SJCRH30 (cell line): ENCODE measurements around the gene CNIH3. TPM values are rescaled to one million over a fixed set of nuclear protein-coding genes. Genes with fewer than 3 reads are reported as not detected.

Experiments
- DNase-seq, 2 experiments: peaks; one replicate each; pipeline ENCODE4 v3.0.0-alpha.2; 2015 to 2020
- H3K27ac ChIP-seq: fragments of 250-450 bp; sonication (Bioruptor Pico); 2 replicates; pipeline ENCODE4 v1.5.1; 2020; ENCODE audit warnings: mild to moderate bottlenecking, moderate library complexity
- H3K27me3 ChIP-seq: fragments of 250-450 bp; sonication (Bioruptor Pico); 2 replicates; pipeline ENCODE4 v1.5.1; 2020; ENCODE audit warnings: mild to moderate bottlenecking, moderate library complexity
- H3K36me3 ChIP-seq: fragments of 250-450 bp; sonication (Bioruptor Pico); 2 replicates; pipeline ENCODE4 v1.5.1; 2020; ENCODE audit warnings: mild to moderate bottlenecking, moderate library complexity
- H3K4me1 ChIP-seq: fragments of 250-450 bp; sonication (Bioruptor Pico); 2 replicates; pipeline ENCODE4 v1.5.1; 2020; ENCODE audit warnings: mild to moderate bottlenecking, moderate library complexity
- H3K4me3 ChIP-seq: fragments of 250-450 bp; sonication (Bioruptor Pico); 2 replicates; pipeline ENCODE4 v1.5.1; 2020; ENCODE audit warnings: mild to moderate bottlenecking, moderate library complexity
- H3K9me3 ChIP-seq: fragments of 250-450 bp; sonication (Bioruptor Pico); replicated peaks from 2 replicates; pipeline ENCODE4 v1.5.1; 2020; ENCODE audit warnings: mild to moderate bottlenecking, moderate library complexity
- total RNA-seq: library from RNA; depleted of rRNA; stranded (reverse); fragments of >200 nt; shearing (Covaris generic); gene quantifications from 2 replicates; pipeline ENCODE4 v1.2.3, GENCODE V29; 2014

Gene CNIH3
- total RNA-seq, 1 experiment from 2014 or later = 0.49 TPM

DNA sequence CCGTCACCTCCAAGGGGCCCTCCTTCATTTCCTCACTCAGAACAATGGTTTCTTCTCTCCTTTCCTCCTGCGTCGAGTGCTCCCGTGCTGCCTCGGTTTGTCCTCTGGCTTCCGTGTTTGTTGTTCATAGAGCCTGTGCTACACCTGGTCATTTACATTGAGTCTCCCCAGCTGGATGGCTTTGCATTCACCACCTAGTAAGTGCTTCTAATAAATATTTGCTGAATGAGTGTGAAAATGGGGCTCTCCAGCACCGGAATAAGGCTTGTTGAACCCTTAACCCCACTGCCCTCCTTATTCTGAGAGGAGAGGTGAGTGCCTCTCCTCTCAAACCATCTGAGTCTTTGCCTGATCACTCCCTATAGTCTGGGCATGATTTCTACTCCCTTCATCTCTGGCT is 104.9 kb downstream of the CNIH3 start:
- Histone ChIP-seq H3K4me3 (no peak overlapping the region), H3K27me3 (peaks cover 5% of the 10 kb centered on the region; the same call in 1 of the 2 replicates), H3K9me3 (no peaks in the 10 kb centered on the region), H3K27ac (no peak overlapping the region), H3K4me1 (no peaks in the 10 kb centered on the region), H3K36me3 (no peaks in the 10 kb centered on the region)
- DNase-seq = no peak

GRCh38 chr1:224722838-224723237 is 106.7 kb downstream of the CNIH3 start:
- H3K4me1 ChIP-seq = no peaks in the 10 kb centered on the region; the same call in 1 of the 2 replicates
- H3K36me3 ChIP-seq = no peaks in the 10 kb centered on the region
- H3K9me3 ChIP-seq = no peaks in the 10 kb centered on the region
- DNase-seq = no peak
- H3K27ac ChIP-seq = no peak overlapping the region
- no peak overlapping the region for H3K4me3 ChIP-seq
- peaks cover 5% of the 10 kb centered on the region; the same call in 1 of the 2 replicates for H3K27me3 ChIP-seq

- H3K27ac ChIP-seq = no peak overlapping the region
- peaks cover 5% of the 10 kb centered on the region; the same call in 1 of the 2 replicates for H3K27me3 ChIP-seq
- no peaks in the 10 kb centered on the region for H3K36me3 ChIP-seq
- no peak overlapping the region for H3K4me3 ChIP-seq
- no peak for DNase-seq
- H3K9me3 ChIP-seq = no peaks in the 10 kb centered on the region
- H3K4me1 ChIP-seq = no peaks in the 10 kb centered on the region; the same call in 1 of the 2 replicates
These were observed 108.4 kb downstream of the CNIH3 start for GRCh38 chr1:224724566-224724965.

- peaks cover 2% of the 10 kb centered on the region; the same call in 1 of the 2 replicates for H3K27me3 ChIP-seq
- H3K9me3 ChIP-seq = no peaks in the 10 kb centered on the region
- no peaks in the 10 kb centered on the region for H3K36me3 ChIP-seq
- peak; percentile 10 to 20 for DNase-seq
- H3K4me3 ChIP-seq = no peak overlapping the region
- no peak overlapping the region for H3K27ac ChIP-seq
- no peaks in the 10 kb centered on the region; the same call in 1 of the 2 replicates for H3K4me1 ChIP-seq
These were observed 110.5 kb downstream of the CNIH3 start for GRCh38 chr1:224726441-224727182.

DNA sequence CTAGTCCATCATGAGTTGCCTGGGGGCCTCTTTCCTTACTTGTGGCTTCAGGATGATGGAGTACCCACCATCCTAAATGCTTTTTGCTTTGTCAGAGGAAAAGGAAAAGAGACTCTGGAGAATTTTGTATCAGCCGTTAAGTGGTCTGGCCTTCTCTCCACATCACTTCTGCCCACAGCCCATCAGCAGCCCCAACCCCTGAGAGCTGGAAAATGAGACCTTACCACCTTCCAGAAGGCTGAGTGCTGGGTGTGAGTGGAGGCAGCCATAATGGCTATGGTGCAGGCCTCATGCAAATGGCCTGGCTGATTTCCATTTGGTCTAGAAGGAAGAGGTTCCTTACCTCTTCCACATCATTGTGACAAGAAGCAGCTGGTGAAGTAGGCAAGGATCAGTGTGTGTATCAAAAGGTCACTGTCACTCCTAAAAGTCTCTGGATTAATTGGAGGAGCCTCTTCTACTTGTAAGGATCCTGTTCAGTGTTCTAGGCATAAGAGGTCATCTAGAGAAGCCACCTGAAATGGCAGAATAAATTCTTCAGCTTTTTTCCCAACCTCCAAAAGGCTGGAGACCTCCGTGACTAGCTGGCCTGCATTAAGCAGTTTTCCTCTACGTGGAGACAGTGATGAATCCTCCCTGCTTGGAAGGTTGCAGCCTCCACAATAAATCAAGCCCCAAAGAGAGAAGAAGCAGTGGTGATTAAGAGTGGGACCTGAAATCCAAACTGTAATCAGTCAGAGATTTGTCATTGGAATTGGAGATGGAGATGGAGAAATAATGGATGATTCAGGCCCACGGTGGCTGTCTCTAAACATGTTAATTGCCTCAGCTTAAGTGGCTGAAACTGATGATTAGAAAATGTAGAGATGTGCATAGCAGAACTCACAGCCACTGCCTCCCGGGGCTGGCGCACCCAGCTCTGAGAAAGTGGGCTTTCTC is 111.5 kb downstream of the CNIH3 start:
- no peaks in the 10 kb centered on the region; the same call in 1 of the 2 replicates for H3K27me3 ChIP-seq
- H3K9me3 ChIP-seq = no peaks in the 10 kb centered on the region
- H3K4me1 ChIP-seq = no peaks in the 10 kb centered on the region; the same call in 1 of the 2 replicates
- H3K27ac ChIP-seq = no peak overlapping the region
- no peak overlapping the region for H3K4me3 ChIP-seq
- H3K36me3 ChIP-seq = no peaks in the 10 kb centered on the region
- DNase-seq = no peak

- no peaks in the 10 kb centered on the region for H3K9me3 ChIP-seq
- H3K4me3 ChIP-seq = no peak overlapping the region
- no peak overlapping the region for H3K27ac ChIP-seq
- no peaks in the 10 kb centered on the region; the same call in 1 of the 2 replicates for H3K4me1 ChIP-seq
- DNase-seq = no peak
- no peaks in the 10 kb centered on the region for H3K36me3 ChIP-seq
- H3K27me3 ChIP-seq = peaks cover 5% of the 10 kb centered on the region; the same call in 1 of the 2 replicates
These were observed 114.4 kb downstream of the CNIH3 start for GRCh38 chr1:224730540-224730939.

DNA sequence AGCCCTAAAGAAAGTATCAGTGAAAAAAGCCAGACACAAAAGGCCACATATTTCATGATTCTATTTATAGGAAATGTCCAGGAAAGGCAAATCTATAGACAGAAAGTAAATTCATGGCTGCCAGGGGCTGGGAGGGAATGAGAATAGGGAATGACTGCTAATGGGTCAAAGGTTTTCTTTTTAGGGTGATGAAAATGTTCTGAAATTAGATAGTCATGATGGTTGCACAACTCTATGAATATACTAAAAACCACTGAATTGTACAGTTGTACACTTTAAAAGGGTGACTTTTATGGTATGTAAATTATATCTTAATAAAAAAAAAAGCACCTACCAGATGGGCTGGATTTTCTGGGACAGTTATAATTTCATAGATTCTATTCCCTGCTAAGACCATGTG is 114.8 kb downstream of the CNIH3 start:
- DNase-seq = no peak
- Histone ChIP-seq H3K36me3 (no peaks in the 10 kb centered on the region), H3K4me1 (no peaks in the 10 kb centered on the region; the same call in 1 of the 2 replicates), H3K9me3 (no peaks in the 10 kb centered on the region), H3K27me3 (peaks cover 5% of the 10 kb centered on the region; the same call in 1 of the 2 replicates), H3K4me3 (no peak overlapping the region), H3K27ac (no peak overlapping the region)

DNA sequence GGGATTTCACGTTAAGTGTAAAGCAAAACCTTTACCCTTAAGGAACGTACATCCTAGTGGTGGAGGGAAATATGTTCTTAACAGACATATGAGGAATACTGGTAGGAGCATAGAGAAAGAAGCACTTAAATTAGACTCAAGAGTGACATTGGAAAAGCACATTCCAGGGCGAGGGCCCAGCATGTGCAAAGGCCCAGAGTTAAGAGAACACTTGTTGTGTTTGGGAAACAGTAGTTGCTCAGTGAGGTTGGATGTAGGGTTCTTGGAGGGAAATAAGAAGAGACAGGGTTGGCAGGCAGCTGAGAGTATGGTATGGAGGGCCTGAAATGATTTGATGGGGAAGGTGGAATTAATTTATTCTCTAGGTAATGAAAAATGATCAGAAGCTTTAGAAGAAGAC is 115.5 kb downstream of the CNIH3 start:
- Histone ChIP-seq H3K4me1 (no peaks in the 10 kb centered on the region; the same call in 1 of the 2 replicates), H3K9me3 (no peaks in the 10 kb centered on the region), H3K27ac (no peak overlapping the region), H3K4me3 (no peak overlapping the region), H3K36me3 (no peaks in the 10 kb centered on the region), H3K27me3 (peaks cover 5% of the 10 kb centered on the region; the same call in 1 of the 2 replicates)
- no peak for DNase-seq

- Histone ChIP-seq H3K27ac (no peak overlapping the region), H3K9me3 (no peaks in the 10 kb centered on the region), H3K27me3 (peaks cover 5% of the 10 kb centered on the region; the same call in 1 of the 2 replicates), H3K4me3 (no peak overlapping the region), H3K4me1 (no peaks in the 10 kb centered on the region), H3K36me3 (no peaks in the 10 kb centered on the region)
- DNase-seq = no peak
These were observed 116.4 kb downstream of the CNIH3 start for GRCh38 chr1:224732377-224733026.

GRCh38 chr1:224733027-224733911 is 117.2 kb downstream of the CNIH3 start:
- no peak for DNase-seq
- no peak overlapping the region for H3K4me3 ChIP-seq
- H3K36me3 ChIP-seq = no peaks in the 10 kb centered on the region
- H3K27ac ChIP-seq = no peak overlapping the region
- no peaks in the 10 kb centered on the region for H3K4me1 ChIP-seq
- H3K27me3 ChIP-seq = peaks cover 5% of the 10 kb centered on the region; the same call in 1 of the 2 replicates
- H3K9me3 ChIP-seq = no peaks in the 10 kb centered on the region

DNA sequence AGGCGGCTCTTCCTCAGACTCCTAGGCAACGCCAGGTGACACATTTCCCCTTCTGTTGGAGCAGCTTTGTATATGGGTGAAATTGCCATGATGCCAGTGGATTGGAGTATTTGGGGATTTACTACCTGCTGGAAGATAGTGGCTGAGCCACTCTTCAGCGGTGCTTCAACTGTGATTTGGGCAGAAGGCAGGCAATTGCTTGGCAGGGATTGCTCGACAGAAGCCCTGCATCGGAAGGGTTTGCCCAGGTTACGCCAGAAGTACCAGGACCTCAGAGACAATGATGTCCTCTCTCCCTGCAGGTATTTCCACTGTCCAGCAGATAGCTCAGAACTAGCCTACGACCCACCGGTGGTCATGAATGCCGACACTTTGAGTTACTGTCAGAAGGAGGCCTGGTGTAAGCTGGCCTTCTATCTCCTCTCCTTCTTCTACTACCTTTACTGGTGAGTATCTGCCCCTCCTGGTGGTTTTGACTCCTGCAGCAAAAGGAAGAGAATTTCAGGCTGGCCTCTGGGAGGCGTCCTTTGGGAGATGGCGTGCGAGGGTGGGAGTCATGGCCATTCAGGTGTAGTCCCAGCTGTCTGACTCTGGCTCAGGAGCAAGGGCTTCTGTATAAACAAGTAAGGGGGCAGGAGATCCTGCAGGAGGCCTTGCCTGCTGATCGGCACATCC is 118.3 kb downstream of the CNIH3 start:
- Histone ChIP-seq H3K36me3 (no peaks in the 10 kb centered on the region), H3K27me3 (peaks cover 5% of the 10 kb centered on the region; the same call in 1 of the 2 replicates), H3K4me3 (no peak overlapping the region), H3K9me3 (no peaks in the 10 kb centered on the region), H3K27ac (no peak overlapping the region), H3K4me1 (no peaks in the 10 kb centered on the region)
- DNase-seq = no peak

GRCh38 chr1:224735159-224735558 is 119.0 kb downstream of the CNIH3 start:
- Histone ChIP-seq H3K4me1 (no peaks in the 10 kb centered on the region), H3K27ac (no peak overlapping the region), H3K27me3 (peaks cover 10% of the 10 kb centered on the region; the same call in 1 of the 2 replicates), H3K4me3 (no peak overlapping the region), H3K9me3 (no peaks in the 10 kb centered on the region), H3K36me3 (no peaks in the 10 kb centered on the region)
- no peak for DNase-seq

DNA sequence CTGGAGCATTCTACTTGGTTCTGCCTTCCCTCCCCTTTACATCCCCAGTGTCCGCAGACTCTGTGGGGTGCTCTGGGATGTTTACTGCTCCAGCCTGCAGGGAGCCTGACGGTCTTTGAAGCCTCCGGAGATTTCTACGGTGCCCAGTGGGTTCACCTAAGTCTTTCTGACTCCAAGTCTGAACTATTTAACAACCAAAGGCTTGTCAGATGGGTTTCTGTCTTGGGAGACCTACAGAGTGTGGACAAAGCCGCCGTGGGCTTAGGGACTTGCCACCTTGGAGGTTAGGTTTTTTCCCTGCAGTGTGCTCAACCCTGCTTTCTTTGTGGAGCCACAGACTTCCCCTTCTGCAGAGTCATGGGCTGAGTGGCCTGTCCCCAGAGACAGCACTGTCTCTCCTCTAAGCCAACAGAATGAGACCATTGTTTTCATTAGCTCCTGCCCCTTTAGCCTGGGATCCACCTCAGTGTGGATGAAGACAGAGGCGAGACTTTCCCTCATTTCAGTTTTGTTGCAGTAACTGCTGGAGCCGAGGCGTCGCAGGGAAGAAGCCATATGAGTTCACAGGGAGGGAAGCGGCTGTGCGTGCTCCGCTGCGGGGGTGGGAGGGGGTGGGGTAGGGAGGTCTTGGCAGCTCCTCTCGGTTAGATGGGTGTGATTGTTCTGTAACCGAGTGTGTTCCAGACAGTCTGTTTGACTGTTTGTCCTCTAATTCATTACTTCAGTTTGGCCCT is 120.7 kb downstream of the CNIH3 start:
- H3K27me3 ChIP-seq = peaks cover 10% of the 10 kb centered on the region; the same call in 1 of the 2 replicates
- no peak overlapping the region for H3K27ac ChIP-seq
- no peaks in the 10 kb centered on the region for H3K36me3 ChIP-seq
- DNase-seq = peak; percentile 19 to 47
- no peak overlapping the region for H3K4me3 ChIP-seq
- H3K4me1 ChIP-seq = no peaks in the 10 kb centered on the region
- H3K9me3 ChIP-seq = no peaks in the 10 kb centered on the region
